IMR-90 (cell line): ENCODE results near the gene C3. TPM values are rescaled to one million over a fixed set of nuclear protein-coding genes. Genes with fewer than 3 reads are reported as not detected.

Experiments
- ATAC-seq: fragments of 200-7000 bp; cut with Tn5 transposase; 2 replicates; pipeline ENCODE4 v1.9.1; 2020; ENCODE audit warnings: low read depth, mild to moderate bottlenecking, moderate library complexity
- BruUV-seq: library from RNA; stranded (reverse); fragments of 400-500 nt; replicated peaks from 2 replicates; lab custom pipeline; 2021; lab: Mats Ljungman, UMichigan
- CTCF ChIA-PET: fragments of 300-600 bp; formaldehyde crosslinking; extraction: SDS; loops from one replicate; lab custom pipeline; 2021; ENCODE audit warnings: antibody characterized with exemption; lab: Yijun Ruan, JAX
- POLR2A ChIA-PET: fragments of 300-600 bp; sonication (Branson Sonifier 250); formaldehyde crosslinking; loops from one replicate; lab custom pipeline; 2022; ENCODE audit warnings: antibody characterized with exemption; ENCODE audit not compliant: unreplicated experiment; lab: Charles Lee
- DNase-seq: peaks from one replicate; pipeline ENCODE4 v3.0.0; 2013
- H2AFZ ChIP-seq: replicated peaks from 2 replicates; pipeline ENCODE3; 2013; ENCODE audit warnings: low read length, mild to moderate bottlenecking; ENCODE audit not compliant: poor library complexity
- H2AK5ac ChIP-seq: 2 replicates; pipeline ENCODE4 v1.6.1; 2013; ENCODE audit warnings: low read depth, low read length, inconsistent platforms
- H2AK9ac ChIP-seq: replicated peaks from 2 replicates; pipeline ENCODE3; 2013; ENCODE audit warnings: mild to moderate bottlenecking, low read depth, low read length, moderate library complexity; ENCODE audit not compliant: poor library complexity
- H2BK120ac ChIP-seq: 2 replicates; pipeline ENCODE4 v1.6.1; 2013; ENCODE audit warnings: low read depth, low read length, inconsistent platforms
- H2BK15ac ChIP-seq: 3 replicates; pipeline ENCODE4 v1.6.1; 2013; ENCODE audit warnings: low read depth, low read length, inconsistent platforms
- H2BK20ac ChIP-seq: 2 replicates; pipeline ENCODE4 v1.6.1; 2013; ENCODE audit warnings: low read depth, mild to moderate bottlenecking, inconsistent platforms, low read length, moderate library complexity
- H2BK5ac ChIP-seq: 2 replicates; pipeline ENCODE4 v1.6.1; 2013; ENCODE audit warnings: mild to moderate bottlenecking, low read depth, low read length, inconsistent platforms; ENCODE audit not compliant: poor library complexity, severe bottlenecking
- H3K14ac ChIP-seq: replicated peaks from 2 replicates; pipeline ENCODE4 v1.6.1; 2013; ENCODE audit warnings: low read depth, low read length, inconsistent platforms
- H3K18ac ChIP-seq: 2 replicates; pipeline ENCODE4 v1.6.1; 2013; ENCODE audit warnings: low read depth, low read length, control low read depth
- H3K23ac ChIP-seq: 2 replicates; pipeline ENCODE4 v1.6.1; 2013; ENCODE audit warnings: low read depth, low read length, inconsistent platforms
- H3K27ac ChIP-seq: 2 replicates; pipeline ENCODE4 v1.5.1; 2013; ENCODE audit warnings: mild to moderate bottlenecking, control low read depth, low read length; ENCODE audit not compliant: insufficient read depth
- H3K27me3 ChIP-seq: 2 replicates; pipeline ENCODE4 v1.6.1; 2013; ENCODE audit warnings: low read length; ENCODE audit not compliant: control insufficient read depth, insufficient read depth
- H3K36me3 ChIP-seq: 2 replicates; pipeline ENCODE4 v1.6.1; 2013; ENCODE audit warnings: low read length, mixed read lengths; ENCODE audit not compliant: control insufficient read depth, insufficient read depth
- H3K4ac ChIP-seq: 2 replicates; pipeline ENCODE4 v1.6.1; 2013; ENCODE audit warnings: low read depth, low read length, inconsistent platforms
- H3K4me1 ChIP-seq: 2 replicates; pipeline ENCODE4 v1.6.1; 2013; ENCODE audit warnings: low read length, mixed read lengths; ENCODE audit not compliant: control insufficient read depth, insufficient read depth
- H3K4me2 ChIP-seq: 2 replicates; pipeline ENCODE4 v1.6.1; 2013; ENCODE audit warnings: low read depth, mild to moderate bottlenecking, control low read depth, low read length, moderate library complexity
- H3K4me3 ChIP-seq: 2 replicates; pipeline ENCODE4 v1.5.1; 2013; ENCODE audit warnings: low read depth, mild to moderate bottlenecking, control low read depth, low read length, moderate library complexity; ENCODE audit not compliant: insufficient read depth
- H3K56ac ChIP-seq: 2 replicates; pipeline ENCODE4 v1.6.1; 2013; ENCODE audit warnings: low read length, inconsistent platforms; ENCODE audit not compliant: insufficient read depth; ENCODE audit errors: extremely low read depth
- H3K79me1 ChIP-seq, 2 experiments: 2 replicates each; pipeline ENCODE4 v1.6.1; 2013; ENCODE audit warnings: low read length in 2 of 2, inconsistent platforms in 1 of 2, low read depth in 1 of 2
- H3K9ac ChIP-seq: 2 replicates; pipeline ENCODE4 v1.6.1; 2013; ENCODE audit warnings: low read depth, low read length, control low read depth
- H3K9me1 ChIP-seq: 2 replicates; pipeline ENCODE4 v1.6.1; 2013; ENCODE audit warnings: low read length, inconsistent platforms; ENCODE audit not compliant: insufficient read depth
- H3K9me3 ChIP-seq: 2 replicates; pipeline ENCODE4 v1.6.1; 2013; ENCODE audit warnings: low read length; ENCODE audit not compliant: control insufficient read depth, insufficient read depth
- H4K20me1 ChIP-seq: 2 replicates; pipeline ENCODE4 v1.6.1; 2013; ENCODE audit warnings: low read length, inconsistent platforms; ENCODE audit not compliant: insufficient read depth
- H4K5ac ChIP-seq: 2 replicates; pipeline ENCODE4 v1.6.1; 2013; ENCODE audit warnings: mild to moderate bottlenecking, low read depth, low read length, control low read depth
- H4K8ac ChIP-seq, 2 experiments: 2 replicates each; pipeline ENCODE4 v1.6.1; 2013; ENCODE audit warnings: low read depth in 2 of 2, low read length in 2 of 2, control low read depth in 1 of 2, inconsistent platforms in 1 of 2
- H4K91ac ChIP-seq: 2 replicates; pipeline ENCODE4 v1.6.1; 2013; ENCODE audit warnings: low read depth, low read length, inconsistent platforms; ENCODE audit not compliant: insufficient read depth
- CEBPB ChIP-seq: IDR thresholded peaks from 2 replicates; pipeline ENCODE4 v1.6.1; 2012; ENCODE audit warnings: low read depth, low read length, improper control_type of control experiment
- FOS ChIP-seq: fragments of 150-350 bp; IDR thresholded peaks from 2 replicates; pipeline ENCODE4 v1.6.1; 2016; ENCODE audit warnings: low read depth, low read length
- MAFK ChIP-seq: IDR thresholded peaks from 2 replicates; pipeline ENCODE4 v1.6.1; 2012; ENCODE audit warnings: low read depth, low read length, improper control_type of control experiment
- MXI1 ChIP-seq: IDR thresholded peaks from 2 replicates; pipeline ENCODE4 v1.6.1; 2012; ENCODE audit warnings: low read depth, mild to moderate bottlenecking, low read length, moderate library complexity, borderline replicate concordance
- RCOR1 ChIP-seq: IDR thresholded peaks from 2 replicates; pipeline ENCODE4 v1.6.1; 2012; ENCODE audit warnings: mild to moderate bottlenecking, low read length, improper control_type of control experiment; ENCODE audit not compliant: insufficient replicate concordance
- SMC3 ChIP-seq: fragments of 150-350 bp; IDR thresholded peaks from 2 replicates; pipeline ENCODE4 v1.6.1; 2016; ENCODE audit warnings: low read depth, mild to moderate bottlenecking, antibody characterized with exemption, low read length, moderate library complexity
- WGBS, 2 experiments: methylation state at CpG; one replicate each; pipeline versions ENCODE4 v1.1.5 to v1.1.7; 2013; ENCODE audit warnings: missing lambda C conversion rate in 2 of 2; ENCODE audit not compliant: insufficient read length in 1 of 2; ENCODE audit errors: extremely low coverage in 2 of 2; 5-methylcytosine and 5-hydroxymethylcytosine counted together
- dilution Hi-C: fragments of 300-500 bp; cut with HindIII; formaldehyde crosslinking; loops from one replicate; pipeline ENCODE4 v1.14.3; 2018; ENCODE audit warnings: low sequenced_read_pairs; ENCODE audit not compliant: unreplicated experiment
- in situ Hi-C: fragments of 300-500 bp; cut with MboI; formaldehyde crosslinking; loops from 3 replicates; pipeline ENCODE4 v1.14.3; 2019; ENCODE audit warnings: low sequenced_read_pairs, inconsistent platforms, mixed read lengths
- intact Hi-C: fragments of 100-400 bp; cut with micrococcal nuclease; formaldehyde crosslinking; loops from 2 replicates; pipeline ENCODE4 v1.10.0; 2022
- polyA plus RNA-seq, 3 experiments: library from polyadenylated mRNA; depleted of rRNA; stranded (reverse); fragments of >200 nt; gene quantifications; 2 replicates each; pipeline ENCODE4 v1.2.3, GENCODE V29; 2012; ENCODE audit warnings: low replicate concordance in 1 of 3
- total RNA-seq: library from RNA; depleted of rRNA; stranded (reverse); fragments of >200 nt; gene quantifications from 2 replicates; pipeline ENCODE4 v1.2.3, GENCODE V29; 2012
- TF ChIP-seq, protein P1 (sequence below): fragments of 150-350 bp; IDR thresholded peaks from 2 replicates; pipeline ENCODE4 v1.6.1; 2017; ENCODE audit warnings: mild to moderate bottlenecking, antibody characterized with exemption, low read length, low read depth
- TF ChIP-seq, protein P2 (sequence below): fragments of 150-350 bp; IDR thresholded peaks from 2 replicates; pipeline ENCODE4 v1.6.1; 2016; ENCODE audit warnings: low read depth, mild to moderate bottlenecking, low read length, moderate library complexity, borderline replicate concordance

C3 gene
- total and polyA plus RNA-seq, 2 of the 4 experiments (the other 2 are of a cell fraction) = 0.36 TPM; not detected in 1

DNA sequence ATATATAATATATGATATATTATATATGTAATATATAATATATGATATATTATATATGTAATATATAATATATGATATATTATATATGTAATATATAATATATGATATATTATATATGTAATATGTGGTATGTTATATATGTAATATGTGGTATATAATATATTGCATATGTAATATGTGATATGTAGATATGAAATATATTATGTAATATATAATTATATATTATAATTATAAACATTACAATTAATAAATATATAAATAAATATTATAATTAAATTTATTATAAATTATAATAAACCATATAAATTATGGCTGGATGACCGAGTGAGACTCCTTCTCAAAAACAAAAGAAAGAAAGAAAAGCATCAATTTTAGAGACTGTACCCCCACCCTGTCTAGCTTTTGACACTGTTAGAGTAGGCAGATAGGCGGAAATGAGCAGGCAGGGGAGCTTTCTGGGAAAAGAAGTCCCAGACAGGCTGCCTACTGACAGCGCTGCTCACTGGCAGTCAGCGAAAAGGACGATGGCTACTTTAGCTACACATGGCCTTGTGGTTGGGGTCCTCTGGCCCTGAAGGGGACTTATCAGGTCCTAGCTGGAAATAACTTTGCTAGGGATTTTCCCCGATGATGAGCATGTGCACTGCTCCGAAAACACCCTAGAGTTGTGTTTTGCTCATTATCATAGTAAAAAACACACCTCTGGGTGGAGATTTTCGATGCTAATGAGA lies 19.7 kb downstream of the C3 start:
- no peak overlapping the region for H2BK20ac ChIP-seq
- dilution Hi-C loops (no loop called here), intact Hi-C loops (no loop called here), in situ Hi-C loops (no loop called here)
- no peak overlapping the region for H3K14ac ChIP-seq
- DNase-seq (no peak), ATAC-seq (no peak)
- no peaks in the 10 kb centered on the region for H3K79me1 ChIP-seq
- no peak overlapping the region for H3K4me3 ChIP-seq
- H2BK15ac ChIP-seq = no peak overlapping the region
- H2AK9ac ChIP-seq = no peak overlapping the region
- no peak overlapping the region for H3K56ac ChIP-seq
- no peak overlapping the region for H4K5ac ChIP-seq
- H3K36me3 ChIP-seq = no peaks in the 10 kb centered on the region
- no peak overlapping the region for H2BK120ac ChIP-seq
- H3K9me1 ChIP-seq = no peaks in the 10 kb centered on the region
- no peaks in the 10 kb centered on the region for H4K20me1 ChIP-seq
- H3K9ac ChIP-seq = no peak overlapping the region
- H4K91ac ChIP-seq = no peak overlapping the region
- CTCF ChIA-PET = no interaction called here
- TF ChIP-seq, protein P1, sequence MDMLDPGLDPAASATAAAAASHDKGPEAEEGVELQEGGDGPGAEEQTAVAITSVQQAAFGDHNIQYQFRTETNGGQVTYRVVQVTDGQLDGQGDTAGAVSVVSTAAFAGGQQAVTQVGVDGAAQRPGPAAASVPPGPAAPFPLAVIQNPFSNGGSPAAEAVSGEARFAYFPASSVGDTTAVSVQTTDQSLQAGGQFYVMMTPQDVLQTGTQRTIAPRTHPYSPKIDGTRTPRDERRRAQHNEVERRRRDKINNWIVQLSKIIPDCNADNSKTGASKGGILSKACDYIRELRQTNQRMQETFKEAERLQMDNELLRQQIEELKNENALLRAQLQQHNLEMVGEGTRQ = no peak
- TF ChIP-seq RCOR1 = no peak
- no peak for TF ChIP-seq MAFK
- TF ChIP-seq, protein P2, sequence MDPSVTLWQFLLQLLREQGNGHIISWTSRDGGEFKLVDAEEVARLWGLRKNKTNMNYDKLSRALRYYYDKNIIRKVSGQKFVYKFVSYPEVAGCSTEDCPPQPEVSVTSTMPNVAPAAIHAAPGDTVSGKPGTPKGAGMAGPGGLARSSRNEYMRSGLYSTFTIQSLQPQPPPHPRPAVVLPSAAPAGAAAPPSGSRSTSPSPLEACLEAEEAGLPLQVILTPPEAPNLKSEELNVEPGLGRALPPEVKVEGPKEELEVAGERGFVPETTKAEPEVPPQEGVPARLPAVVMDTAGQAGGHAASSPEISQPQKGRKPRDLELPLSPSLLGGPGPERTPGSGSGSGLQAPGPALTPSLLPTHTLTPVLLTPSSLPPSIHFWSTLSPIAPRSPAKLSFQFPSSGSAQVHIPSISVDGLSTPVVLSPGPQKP = no peak
- no peak for TF ChIP-seq FOS
- no peak for TF ChIP-seq CEBPB
- TF ChIP-seq MXI1 = no peak
- no peak for TF ChIP-seq SMC3
- H2AFZ ChIP-seq = no peak overlapping the region
- no peak overlapping the region for H2AK5ac ChIP-seq
- POLR2A ChIA-PET = no interaction called here
- no peak overlapping the region for H3K23ac ChIP-seq
- BruUV-seq = no TSS peak
- H3K18ac ChIP-seq = no peak overlapping the region
- no peaks in the 10 kb centered on the region for H3K4me1 ChIP-seq
- H3K27me3 ChIP-seq = no peaks in the 10 kb centered on the region
- H3K27ac ChIP-seq = no peak overlapping the region
- H2BK5ac ChIP-seq = no peak overlapping the region
- no peak overlapping the region for H3K4ac ChIP-seq
- H3K9me3 ChIP-seq = peaks cover 6% of the 10 kb centered on the region; the same call in 1 of the 2 replicates
- H4K8ac ChIP-seq = no peak overlapping the region
- 80% methylated on average over 1 of the region's 8 CpGs; no CpG with 5 or more reads in 1 of the 2 experiments for WGBS, 2 experiments
- no peak overlapping the region for H3K4me2 ChIP-seq
